Neural crest cell (in vitro differentiated cells): Measurements from ENCODE around the gene STXBP2. TPM values are rescaled to one million over a fixed set of nuclear protein-coding genes. Genes with fewer than 3 reads are reported as not detected.

Experiments used
- DNase-seq: peaks from one replicate; pipeline ENCODE4 v3.0.0; 2021; ENCODE audit warnings: low read depth, mixed read lengths, low spot score
- H3K27ac Mint-ChIP-seq: one replicate; pipeline ENCODE4 v1.8.0; 2021; ENCODE audit warnings: mild to moderate bottlenecking, mixed read lengths; ENCODE audit not compliant: unreplicated experiment
- H3K27me3 Mint-ChIP-seq: 2 replicates; pipeline ENCODE4 v1.8.0; 2021; ENCODE audit warnings: low read depth, mild to moderate bottlenecking, mixed read lengths
- H3K36me3 Mint-ChIP-seq: 2 replicates; pipeline ENCODE4 v1.8.0; 2021; ENCODE audit warnings: low read depth, mild to moderate bottlenecking, mixed read lengths
- H3K4me1 Mint-ChIP-seq: 2 replicates; pipeline ENCODE4 v1.8.0; 2021; ENCODE audit warnings: mixed read lengths
- H3K4me3 Mint-ChIP-seq: one replicate; pipeline ENCODE4 v1.8.0; 2021; ENCODE audit warnings: mild to moderate bottlenecking, mixed read lengths
- H3K9me3 Mint-ChIP-seq: 2 replicates; pipeline ENCODE4 v1.8.0; 2021; ENCODE audit warnings: mixed read lengths
- total RNA-seq: library from RNA; stranded (reverse); gene quantifications from 2 replicates; pipeline ENCODE4 v1.2.1, GENCODE V29; 2021
- TF ChIP-seq, protein P1 (sequence below): fragments of 200-600 bp; sonication (generic); conservative IDR thresholded peaks from 2 replicates; pipeline ENCODE4 v1.5.0; 2021; ENCODE audit warnings: antibody characterized with exemption, mild to moderate bottlenecking

Gene STXBP2
- total RNA-seq, 1 donor from 2014 or later: 4.6 TPM

GRCh38 chr19:7620442-7621412 lies 16.2 kb upstream of the STXBP2 start:
- DNase-seq: no peak
- no peaks in the 10 kb centered on the region for H3K27me3 Mint-ChIP-seq
- H3K4me1 Mint-ChIP-seq: no peaks in the 10 kb centered on the region
- H3K36me3 Mint-ChIP-seq: peaks cover 16% of the 10 kb centered on the region
- H3K9me3 Mint-ChIP-seq: no peaks in the 10 kb centered on the region
- TF ChIP-seq, protein P1, sequence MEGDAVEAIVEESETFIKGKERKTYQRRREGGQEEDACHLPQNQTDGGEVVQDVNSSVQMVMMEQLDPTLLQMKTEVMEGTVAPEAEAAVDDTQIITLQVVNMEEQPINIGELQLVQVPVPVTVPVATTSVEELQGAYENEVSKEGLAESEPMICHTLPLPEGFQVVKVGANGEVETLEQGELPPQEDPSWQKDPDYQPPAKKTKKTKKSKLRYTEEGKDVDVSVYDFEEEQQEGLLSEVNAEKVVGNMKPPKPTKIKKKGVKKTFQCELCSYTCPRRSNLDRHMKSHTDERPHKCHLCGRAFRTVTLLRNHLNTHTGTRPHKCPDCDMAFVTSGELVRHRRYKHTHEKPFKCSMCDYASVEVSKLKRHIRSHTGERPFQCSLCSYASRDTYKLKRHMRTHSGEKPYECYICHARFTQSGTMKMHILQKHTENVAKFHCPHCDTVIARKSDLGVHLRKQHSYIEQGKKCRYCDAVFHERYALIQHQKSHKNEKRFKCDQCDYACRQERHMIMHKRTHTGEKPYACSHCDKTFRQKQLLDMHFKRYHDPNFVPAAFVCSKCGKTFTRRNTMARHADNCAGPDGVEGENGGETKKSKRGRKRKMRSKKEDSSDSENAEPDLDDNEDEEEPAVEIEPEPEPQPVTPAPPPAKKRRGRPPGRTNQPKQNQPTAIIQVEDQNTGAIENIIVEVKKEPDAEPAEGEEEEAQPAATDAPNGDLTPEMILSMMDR: no peak
- H3K27ac Mint-ChIP-seq: no peak overlapping the region
- H3K4me3 Mint-ChIP-seq: no peak overlapping the region

DNA sequence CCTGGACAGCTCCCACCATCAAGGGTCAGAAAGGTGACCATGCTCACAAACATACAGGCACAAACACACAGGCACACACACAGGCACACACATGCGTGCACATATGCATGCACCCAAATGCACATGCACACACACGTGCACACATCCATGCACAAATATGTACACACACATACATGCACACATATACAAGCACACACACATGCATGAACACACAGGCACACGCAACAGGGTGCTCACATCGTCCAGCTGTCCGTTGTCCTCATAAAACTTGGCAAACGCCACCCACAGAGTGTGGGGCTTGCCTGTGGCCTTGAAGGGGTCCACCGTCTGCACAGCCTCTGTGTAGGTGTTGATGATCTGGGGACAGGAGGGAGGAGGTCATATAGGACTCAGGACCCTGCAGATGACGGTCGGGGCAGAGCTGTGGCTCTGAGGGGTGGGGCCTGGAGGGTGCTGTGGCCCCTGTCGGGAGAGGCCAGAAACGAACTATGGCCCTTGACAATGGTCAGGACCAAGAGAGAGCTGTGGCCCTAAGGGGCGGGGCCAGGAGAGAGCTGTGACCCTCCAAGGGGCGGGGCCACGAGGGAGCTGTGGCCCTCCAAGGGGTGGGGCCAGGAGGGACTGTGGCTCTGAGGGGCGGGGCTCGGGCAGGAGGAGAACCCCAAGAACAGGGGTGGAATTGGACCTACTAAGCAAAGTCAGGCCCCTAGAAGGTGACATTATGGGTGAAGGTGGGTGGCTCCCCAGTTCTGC lies 13.8 kb upstream of the STXBP2 start:
- DNase-seq: no peak
- Mint-ChIP-seq H3K9me3 (no peaks in the 10 kb centered on the region), H3K36me3 (peaks cover 18% of the 10 kb centered on the region)

GRCh38 chr19:7623725-7624603 lies 12.9 kb upstream of the STXBP2 start:
- H3K4me1 Mint-ChIP-seq: peaks cover 8% of the 10 kb centered on the region
- no peak overlapping the region for H3K27ac Mint-ChIP-seq
- no peak for DNase-seq
- no peaks in the 10 kb centered on the region for H3K9me3 Mint-ChIP-seq
- H3K36me3 Mint-ChIP-seq: peaks cover 12% of the 10 kb centered on the region
- TF ChIP-seq, protein P1: no peak
- H3K4me3 Mint-ChIP-seq: no peak overlapping the region
- H3K27me3 Mint-ChIP-seq: no peaks in the 10 kb centered on the region

More for the DNA sequence above, 13.8 kb upstream of the STXBP2 start:
- TF ChIP-seq, protein P1: no peak
- Mint-ChIP-seq H3K27me3 (no peaks in the 10 kb centered on the region), H3K27ac (no peak overlapping the region), H3K4me1 (no peaks in the 10 kb centered on the region), H3K4me3 (peak overlapping the region; percentile 64)

- no peaks in the 10 kb centered on the region for H3K9me3 Mint-ChIP-seq
- H3K4me3 Mint-ChIP-seq: no peak overlapping the region
- peaks cover 17% of the 10 kb centered on the region for H3K4me1 Mint-ChIP-seq
- H3K36me3 Mint-ChIP-seq: peaks cover 17% of the 10 kb centered on the region
- DNase-seq: no peak
- peaks cover 4% of the 10 kb centered on the region for H3K27me3 Mint-ChIP-seq
- H3K27ac Mint-ChIP-seq: no peak overlapping the region
- TF ChIP-seq, protein P1: no peak
These were observed 12.1 kb upstream of the STXBP2 start for GRCh38 chr19:7624810-7625209.
